CD4-positive, alpha-beta T cell treated with Interleukin-15 for 1 hour (primary cell): ENCODE measurements around the gene CD244.
A peak's percentile ranks its signal among the peaks of the same experiment; 100 is the strongest.
"Not testable (repeated sequence)": the region's sequence is repeated elsewhere in the genome, so short reads cannot be mapped to it uniquely, and the experiment has no call there.

Experiments
- DNase-seq: peaks from one replicate; pipeline ENCODE4 v3.0.0-alpha.2; 2020

Gene CD244

GRCh38 chr1:160807738-160808137 lies 54.9 kb downstream of the CD244 start:
- DNase-seq: no peak

DNA sequence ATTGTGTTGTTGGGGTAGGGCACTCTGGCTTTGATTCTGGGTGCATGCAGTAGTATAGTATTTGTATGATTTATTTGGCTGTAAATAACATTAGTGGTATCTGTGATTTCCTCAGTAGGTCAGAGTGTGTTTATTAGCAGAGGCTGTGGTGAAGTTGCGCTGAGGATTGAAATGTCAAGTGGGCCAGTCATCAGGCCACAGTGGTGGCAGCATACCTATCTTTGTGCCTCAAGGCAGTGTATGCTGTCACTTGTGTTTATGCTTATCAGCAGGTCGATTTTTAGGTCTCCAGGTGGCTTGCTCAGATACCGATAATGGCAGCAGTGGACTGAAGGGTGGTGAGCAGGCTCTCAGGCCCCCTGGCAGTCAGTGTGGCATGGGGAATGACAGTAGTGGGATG lies 55.4 kb downstream of the CD244 start:
- DNase-seq: no peak

- DNase-seq: no peak
These were observed 55.9 kb downstream of the CD244 start for GRCh38 chr1:160806784-160807183.

DNA sequence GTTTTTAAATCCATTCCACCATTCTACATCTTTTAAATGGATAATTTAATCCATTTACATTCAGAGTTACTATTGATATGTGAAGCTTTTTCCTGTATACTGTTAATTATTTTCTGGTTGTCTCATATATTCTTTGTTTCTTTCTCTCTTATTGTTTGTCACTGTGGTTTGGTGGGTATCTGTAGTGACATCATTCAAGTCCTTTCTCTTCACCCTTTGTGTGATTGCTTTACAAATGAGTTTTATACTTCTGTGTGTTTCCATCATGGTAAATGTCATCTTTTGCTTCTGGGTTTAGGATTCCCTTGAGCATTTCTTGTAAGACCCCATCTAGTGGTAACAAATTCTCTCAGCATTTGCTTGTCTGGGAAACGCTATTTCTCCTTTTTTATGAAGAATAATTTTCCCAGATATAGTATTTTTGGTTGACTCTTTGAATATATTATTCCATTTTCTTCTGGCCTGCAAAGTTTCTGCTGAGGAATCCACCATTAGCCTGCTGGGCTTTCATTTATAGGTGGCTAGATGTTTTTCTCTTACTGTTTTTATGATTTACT lies 56.5 kb downstream of the CD244 start:
- no peak for DNase-seq

DNA sequence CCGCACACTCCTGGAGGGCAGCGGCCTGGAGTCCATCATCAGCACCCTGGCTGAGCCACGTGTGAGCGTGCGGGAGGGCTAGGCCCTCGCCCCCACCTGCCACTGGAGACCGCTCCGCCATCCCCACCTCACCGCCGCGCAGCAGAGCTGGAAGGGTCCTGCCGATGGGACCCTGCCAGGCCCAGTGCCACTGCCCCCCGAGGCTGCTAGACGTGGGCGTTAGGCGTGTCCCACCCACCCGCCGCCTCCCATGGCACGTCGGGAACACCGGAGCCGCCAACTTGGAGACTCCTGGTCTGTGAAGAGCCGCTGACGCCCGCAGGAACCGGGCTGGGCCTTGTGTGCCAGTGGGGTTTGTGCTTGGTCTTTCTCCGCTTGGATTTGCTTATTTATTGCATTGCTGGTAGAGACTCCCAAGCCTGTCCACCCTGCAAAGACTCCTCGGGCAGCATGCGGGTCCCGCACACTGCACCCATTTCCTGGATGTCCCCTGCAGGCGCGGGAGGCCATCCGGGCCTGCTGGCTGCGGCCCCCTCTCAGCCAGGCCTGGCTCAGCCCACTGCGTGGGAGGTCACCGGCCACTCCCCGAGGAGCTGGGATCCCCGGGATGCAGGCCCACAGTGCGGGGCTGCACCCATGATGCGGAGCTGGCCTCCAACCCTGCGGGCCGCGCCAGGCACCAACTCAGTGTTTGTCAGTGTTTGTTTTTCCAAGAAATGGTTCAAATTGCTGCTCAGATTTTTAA lies 60.7 kb downstream of the CD244 start:
- DNase-seq: no peak

- DNase-seq: no peak
These were observed 61.9 kb downstream of the CD244 start for GRCh38 chr1:160800645-160801408.

DNA sequence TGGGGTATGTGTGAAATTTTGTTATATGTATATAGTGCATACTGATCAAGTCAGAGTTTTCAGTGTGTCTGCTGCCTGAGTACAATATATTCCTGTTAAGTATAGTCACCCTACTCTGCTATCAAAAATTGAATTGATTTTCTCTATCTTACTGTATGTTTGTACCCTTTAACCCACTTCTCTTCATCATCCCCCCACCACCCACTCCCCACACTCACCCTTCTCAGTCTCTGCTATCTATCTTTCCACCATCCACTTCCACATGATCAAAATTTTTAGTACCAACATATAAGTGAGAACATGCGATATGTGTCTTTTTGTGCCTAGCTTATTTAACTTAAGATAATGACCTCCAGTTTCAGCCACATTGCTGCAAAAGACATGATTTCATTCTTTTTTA lies 62.5 kb downstream of the CD244 start:
- DNase-seq: no peak

DNA sequence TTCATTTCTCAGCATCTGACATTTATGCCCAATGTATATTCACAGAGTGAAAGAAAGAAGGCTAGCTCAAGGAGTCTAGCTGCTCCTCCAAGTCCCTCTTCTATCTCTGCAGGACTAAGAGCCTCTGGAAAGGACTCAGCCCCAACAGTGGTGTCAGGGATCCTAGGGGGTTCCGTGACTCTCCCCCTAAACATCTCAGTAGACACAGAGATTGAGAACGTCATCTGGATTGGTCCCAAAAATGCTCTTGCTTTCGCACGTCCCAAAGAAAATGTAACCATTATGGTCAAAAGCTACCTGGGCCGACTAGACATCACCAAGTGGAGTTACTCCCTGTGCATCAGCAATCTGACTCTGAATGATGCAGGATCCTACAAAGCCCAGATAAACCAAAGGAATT lies 63.0 kb downstream of the CD244 start:
- no peak for DNase-seq

DNA sequence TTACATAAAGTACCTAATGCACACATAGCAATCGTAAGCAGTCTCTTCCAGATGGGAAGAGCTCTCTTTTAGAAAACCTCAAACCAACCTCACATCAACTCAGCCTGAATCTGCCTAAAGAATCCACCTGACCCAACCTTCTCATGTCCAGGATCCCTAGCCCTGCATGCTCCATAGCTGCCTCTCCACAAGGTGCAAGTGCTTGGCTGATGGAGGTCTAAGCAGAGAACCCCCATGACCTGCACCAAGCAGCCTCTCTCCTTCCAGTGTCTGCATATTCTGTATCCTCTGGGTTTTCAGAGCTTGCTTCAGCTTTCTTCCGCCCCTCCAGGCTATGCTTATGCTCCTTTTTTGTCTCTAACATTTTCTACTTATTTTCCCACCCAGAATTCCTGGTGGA lies 64.2 kb downstream of the CD244 start:
- DNase-seq: no peak

DNA sequence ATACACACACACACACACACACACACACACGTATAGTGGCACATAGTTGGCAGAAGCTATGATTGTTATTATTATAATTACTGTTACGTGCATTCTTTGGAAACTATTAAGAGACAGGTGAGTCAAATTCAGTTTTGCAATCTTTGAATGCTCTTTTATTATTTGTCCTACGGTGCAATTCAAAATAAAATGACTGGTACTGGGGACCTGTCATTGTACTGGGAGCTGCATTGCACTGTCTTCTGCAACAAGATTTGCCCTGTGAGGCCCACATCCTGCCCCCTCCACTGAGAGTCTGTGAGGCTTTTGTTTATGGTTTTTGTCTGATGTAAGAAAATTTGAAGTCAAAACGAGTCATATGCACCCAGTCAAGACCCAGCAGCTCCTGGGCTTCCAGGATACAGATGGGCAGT lies 64.8 kb downstream of the CD244 start:
- DNase-seq: peak; percentile 61

DNA sequence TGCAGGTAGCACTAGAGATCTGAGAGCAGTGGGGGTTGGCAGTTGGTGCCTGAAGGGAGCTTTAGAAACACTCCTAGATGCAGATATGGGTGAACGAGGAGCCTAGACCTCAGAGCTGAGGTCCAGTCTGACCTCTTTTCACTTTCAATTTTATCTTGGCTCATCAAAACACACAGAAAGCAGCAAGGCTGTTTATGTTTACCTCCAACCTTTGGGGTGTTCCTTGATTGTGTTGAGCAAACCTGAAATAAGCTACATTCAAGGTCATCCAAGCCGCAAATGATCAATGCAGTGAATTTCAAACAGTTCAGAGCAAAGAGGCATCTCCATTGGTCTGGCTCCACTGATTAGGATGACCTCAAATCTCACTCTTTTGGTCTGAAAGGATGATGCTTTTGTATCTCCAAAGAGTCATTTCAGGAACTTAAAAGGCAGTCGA lies 65.4 kb downstream of the CD244 start:
- DNase-seq: no peak

DNA sequence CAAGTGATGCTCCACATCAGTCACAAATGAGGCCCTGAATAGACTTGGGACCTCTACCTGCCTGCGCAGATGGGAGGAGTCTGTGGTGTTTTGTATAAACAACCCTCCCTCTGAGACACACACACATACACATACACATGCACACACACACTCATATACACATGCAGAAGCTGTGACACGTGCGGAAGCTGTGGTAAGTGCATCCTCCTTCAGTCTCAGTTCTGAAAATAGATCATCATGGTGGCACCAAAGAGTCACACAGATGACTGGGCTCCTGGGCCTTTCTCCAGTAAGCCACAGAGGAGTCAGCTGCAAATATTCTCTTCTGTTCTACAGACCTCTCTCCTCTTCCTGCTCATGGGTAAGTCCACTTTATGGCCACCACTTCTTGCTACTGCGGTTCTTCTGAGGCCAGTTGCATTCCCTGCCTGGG lies 66.7 kb downstream of the CD244 start, which contains the start of gene LY9:
TSS of gene LY9 (plus strand) at position 224 of the 433 bp plus-strand sequence. CDS start at position 238, 14 bp downstream.
- peak; percentile 94 for DNase-seq

- no peak for DNase-seq
These were observed 68.3 kb downstream of the CD244 start for GRCh38 chr1:160794376-160794775.

- peak; percentile 86 for DNase-seq
These were observed 72.7 kb downstream of the CD244 start for GRCh38 chr1:160789702-160790611.

DNA sequence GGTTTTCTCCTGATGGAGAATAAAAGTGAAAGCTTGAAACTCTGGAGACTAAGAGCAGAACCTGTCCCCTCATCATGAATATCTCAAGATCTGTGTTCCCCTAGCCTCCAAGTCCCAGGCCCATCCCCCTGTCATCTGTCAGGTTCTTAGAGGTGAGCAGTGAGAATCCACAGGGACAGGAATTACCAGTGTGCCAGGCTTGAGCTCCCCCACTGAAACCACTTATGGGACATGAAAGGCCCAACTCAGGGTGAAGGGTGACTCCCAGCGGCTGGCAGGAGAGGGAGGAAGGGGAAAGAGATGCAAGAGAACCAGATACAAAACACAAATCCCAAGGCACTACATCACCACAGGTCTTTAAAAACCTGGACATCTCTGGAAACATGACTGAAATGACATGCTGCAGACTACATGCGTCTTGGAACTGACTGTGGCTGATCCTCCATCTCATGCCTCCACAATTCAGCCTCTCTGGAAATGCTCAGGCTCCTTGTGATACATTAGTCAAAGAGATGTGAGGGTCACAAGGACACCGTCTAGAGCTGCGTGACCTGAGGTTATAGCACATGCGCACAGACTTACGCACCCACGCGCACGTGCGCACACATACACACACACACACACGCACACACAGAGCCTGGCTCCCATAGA lies 73.5 kb downstream of the CD244 start:
- DNase-seq: no peak

GRCh38 chr1:160782988-160783765 lies 79.5 kb downstream of the CD244 start:
- DNase-seq: not testable (repeated sequence)

GRCh38 chr1:160781914-160782689 lies 80.6 kb downstream of the CD244 start:
- DNase-seq: peak; percentile 60

- no peak for DNase-seq
These were observed 81.4 kb downstream of the CD244 start for GRCh38 chr1:160781186-160781766.

DNA sequence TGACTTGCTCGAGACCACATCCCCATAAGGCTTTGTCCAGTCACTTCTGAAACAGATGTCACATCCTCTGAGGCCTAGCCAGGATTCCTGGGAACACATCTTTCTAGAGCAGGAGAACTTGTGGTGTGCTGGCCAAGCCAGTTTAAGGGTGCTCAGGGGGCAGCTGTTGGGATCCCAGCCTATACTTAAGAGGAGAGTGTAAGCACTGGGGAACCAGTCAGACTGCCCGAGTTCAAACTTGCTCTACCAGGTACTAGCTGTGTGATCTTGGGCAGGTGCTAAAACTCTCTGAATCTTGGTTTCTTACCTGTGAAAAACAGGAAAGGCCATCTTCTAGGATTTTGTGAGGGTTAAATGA lies 82.3 kb downstream of the CD244 start:
- no peak for DNase-seq
